Stimulated activated CD4-positive, alpha-beta T cell treated with anti-CD3 and anti-CD28 coated beads, Interleukin-1b, Interleukin-23, amount 100 ng/mL, for 48 hours (primary cell): ENCODE measurements around the gene PRKCA.

Experiments
- DNase-seq: peaks from one replicate; pipeline ENCODE4 v3.0.0-alpha.2; 2020

The PRKCA gene

DNA sequence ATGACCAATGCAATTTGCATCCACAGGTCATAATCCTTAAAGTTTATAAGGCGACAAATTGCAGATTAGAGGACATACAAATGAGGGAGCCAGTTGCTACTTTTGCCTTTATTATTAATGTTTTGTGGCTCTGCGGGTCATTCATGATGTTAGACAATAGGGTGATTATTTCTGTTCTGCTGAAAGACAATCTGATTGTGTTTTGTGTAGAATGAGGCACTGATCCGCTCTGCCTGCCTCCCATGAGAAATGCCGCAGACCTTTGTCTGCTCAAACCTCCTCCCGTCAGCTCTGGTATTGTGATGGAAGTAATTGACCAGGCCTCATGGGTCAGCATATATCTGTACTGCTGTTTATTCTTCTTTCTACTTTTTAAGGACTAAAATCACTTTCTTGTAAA lies 224.9 kb downstream of the PRKCA start:
- no peak for DNase-seq

DNA sequence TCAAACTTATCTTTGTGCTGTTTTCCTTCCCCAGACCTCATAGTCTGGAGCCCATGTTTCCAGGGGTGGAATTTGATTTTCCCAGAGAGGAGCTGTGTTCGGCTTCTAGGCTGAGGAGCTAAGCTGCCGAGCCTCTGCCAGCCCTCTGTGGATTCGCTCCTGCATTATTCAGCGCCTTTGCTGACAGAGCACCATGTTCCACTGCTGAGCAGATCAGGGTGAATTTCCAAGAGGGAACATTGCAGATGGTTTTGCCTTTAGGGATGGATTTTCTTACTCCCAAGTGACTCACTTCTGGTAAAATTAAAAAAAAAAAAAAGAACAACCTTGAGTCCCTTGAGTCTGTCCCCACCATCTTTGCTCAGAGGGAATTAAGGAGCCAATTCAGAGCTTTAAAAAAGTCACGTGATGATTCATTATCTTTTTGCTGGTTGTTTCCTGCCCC lies 229.5 kb downstream of the PRKCA start:
- no peak for DNase-seq

DNA sequence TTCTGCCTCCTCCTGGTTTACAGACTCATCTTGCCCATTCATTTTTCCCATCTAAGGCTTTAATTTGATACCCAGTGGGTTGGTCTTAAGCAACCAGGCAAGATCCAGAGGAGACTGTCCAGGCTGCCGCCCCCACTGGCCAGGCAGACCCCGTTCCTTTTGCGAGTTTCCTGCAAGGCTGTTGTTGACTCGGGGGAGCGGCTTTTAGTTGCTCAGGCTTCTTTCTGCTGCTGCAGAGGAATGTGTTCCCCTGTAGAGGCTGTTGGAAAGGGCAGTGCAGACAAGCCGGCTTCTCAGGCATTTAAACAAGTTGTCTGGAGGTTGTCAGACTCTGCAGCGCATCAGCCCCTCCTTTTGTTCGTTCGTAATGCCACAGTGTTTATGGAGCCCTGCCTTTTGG lies 231.2 kb downstream of the PRKCA start:
- no peak for DNase-seq

DNA sequence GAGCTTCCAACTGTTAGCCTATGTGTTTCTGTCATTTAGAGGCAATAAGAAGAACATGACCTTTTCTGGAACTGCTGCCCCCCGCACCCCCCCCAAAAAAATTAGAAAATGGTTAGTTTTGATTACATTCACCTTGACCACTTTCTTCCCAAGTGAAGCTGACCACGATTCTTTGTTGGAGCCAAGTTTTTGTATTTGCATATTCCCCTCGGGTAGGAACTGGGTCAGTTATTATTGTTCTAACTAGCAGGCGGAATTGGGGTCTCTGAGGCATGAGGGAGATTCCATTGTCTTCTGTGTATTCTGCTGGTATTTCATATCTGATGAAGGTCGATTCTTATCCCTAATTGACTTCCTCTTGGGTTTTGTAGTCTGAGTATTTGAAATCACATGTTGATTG lies 231.6 kb downstream of the PRKCA start:
- DNase-seq: no peak

DNA sequence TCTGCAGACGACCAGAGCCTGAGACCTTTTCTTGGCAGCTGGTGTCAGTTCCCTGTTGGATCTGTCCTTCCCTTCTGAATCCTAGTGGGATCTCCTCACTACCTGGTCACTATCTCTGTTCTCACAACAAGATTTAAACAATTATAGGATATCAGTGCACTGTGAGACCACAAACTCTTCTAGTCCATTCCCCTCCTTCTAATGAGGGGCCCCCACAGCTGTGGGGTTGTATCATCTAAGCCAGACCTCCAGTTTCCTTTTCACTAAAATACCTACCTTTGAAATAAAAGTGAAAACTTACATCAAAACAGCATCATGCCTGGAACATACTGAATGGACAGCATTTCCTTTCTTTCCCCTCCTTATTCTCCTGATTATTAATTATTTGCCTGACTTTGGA lies 233.2 kb downstream of the PRKCA start:
- no peak for DNase-seq

DNA sequence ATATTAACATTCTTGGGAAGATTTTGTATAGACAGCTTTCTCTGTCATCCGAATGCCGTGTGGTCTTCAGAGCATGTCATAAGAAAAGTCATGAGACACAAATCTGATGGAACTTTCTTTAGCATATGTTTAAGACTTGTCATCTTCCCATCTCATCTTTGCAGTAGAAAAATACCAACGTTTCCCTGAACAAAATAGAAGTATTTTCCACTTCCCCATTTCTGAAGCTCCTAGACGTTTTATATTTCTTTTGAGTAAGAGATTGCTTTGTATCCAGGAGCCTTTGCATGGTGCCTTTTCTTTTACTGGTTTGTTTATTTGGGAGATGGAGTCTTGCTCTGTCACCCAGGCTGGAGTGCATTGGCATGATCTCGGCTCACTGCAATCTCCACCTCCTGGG lies 235.1 kb downstream of the PRKCA start:
- no peak for DNase-seq

DNA sequence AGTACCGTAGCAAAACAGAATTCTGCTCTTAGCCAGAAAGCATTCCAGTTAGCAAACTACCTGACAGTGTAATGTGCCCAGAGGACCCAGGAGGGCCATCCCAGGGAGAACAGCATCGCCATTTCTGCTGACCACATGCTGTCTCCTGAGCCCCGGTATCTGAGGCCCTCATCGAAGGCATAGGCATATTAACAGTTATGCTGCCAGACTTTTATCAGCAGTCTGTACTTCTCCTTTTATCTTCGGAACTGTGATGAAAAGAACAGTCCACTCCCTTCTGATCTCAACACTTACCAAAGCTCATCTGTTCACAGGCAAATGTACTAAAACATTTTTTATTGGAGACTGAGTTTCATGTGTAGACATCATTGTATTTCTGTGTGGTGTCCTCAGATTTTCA lies 236.4 kb downstream of the PRKCA start:
- no peak for DNase-seq

DNA sequence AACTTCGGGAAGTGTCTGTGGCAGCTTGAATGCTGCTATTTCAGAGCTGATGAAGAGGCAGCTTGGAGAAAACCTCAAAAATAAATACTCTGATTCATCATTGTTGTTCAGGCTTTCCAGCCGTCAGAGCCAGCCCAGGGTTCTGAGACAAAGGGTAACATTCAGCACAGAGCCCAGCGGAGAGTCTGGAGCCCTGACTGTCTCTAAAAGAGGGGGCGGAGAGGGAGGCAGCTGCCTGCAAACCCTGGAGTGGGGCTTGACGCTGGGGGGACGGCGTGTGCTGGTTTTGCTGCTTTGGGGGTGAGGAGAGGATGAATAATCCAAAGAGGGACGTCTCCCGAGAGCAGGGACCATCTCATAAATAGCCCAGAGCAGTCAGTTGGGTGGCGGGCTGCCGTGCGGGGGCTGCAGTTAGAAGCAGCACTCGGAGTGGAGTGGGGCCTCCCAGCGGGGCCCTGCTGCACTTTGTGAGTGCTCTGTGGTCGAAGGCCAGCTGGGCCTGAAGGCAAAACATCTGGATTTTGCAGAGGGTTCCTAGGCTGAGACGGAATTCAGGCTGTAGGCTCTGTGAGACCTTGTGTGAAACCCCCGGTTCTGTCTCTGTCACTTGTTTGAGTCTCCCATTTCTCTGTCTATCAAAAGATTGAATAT lies 237.8 kb downstream of the PRKCA start:
- DNase-seq: no peak

DNA sequence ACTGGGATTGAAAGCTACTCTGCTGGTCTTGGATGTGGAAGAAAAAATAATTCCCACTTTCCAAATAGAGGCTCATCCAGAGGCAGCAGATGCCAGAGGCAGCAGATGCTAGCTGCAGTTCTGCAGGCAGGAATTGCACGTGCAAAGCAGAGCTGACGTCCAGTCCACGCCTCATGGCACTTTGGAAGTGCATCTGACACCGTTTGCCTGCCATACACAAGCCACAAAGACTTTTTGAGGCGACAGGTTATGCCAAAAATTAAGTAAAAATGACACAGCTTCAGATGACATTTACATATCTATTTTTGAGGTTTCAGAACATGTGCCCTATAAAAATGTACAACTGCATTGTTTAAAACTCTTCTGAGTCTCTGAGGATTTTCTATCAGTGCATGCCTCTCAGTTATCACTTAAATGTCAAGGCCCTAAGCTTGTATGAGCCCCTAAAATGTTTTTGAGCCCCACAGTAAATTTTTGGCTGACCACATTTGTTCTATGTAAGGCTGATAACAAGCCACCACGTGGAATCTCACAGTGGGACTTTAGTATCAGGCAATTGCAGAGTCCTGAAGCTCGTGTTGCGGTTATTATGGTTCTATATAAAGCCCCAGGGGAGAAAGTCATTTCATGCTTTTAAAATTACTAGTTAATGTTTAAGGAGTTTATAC lies 239.2 kb downstream of the PRKCA start:
- DNase-seq: no peak

DNA sequence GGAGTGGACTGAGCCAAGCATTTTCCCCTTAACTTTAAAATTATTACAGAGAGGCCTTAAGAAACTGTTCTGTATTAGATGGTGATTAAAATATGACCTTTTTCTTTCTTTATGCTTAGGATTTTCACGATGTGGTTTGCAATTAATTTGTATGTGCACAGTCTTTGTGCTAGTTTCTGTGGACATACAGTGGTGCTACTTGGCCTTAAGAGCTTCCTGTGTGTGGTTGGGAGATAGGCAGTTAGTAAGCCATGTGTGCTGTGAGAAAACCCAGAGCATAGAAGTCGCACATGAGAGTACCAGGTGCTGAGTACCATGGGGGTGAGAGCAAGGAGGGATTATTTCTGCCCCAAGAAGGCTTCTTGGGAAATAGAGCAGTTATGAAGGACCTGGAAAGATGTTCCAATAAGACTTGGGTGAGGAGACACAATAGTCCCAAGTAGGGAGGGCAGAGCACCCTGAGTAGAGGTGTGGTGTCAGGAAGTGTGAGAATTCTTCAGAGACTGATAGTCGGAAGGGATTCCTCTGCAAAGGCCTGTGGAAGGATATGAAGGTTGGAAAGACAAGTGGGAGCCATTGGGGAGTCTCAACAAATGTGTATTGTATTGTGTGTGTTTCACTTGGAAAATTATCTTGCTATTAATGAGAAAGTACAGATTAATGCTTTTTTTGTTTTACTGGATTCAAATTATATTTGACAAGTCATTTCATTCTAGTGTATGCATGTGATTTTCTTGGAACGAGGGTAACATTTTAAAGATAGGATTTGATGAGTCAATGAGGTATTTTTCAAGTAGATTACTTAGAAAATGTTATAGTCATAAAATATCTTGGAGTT lies 239.9 kb downstream of the PRKCA start:
- DNase-seq: no peak

DNA sequence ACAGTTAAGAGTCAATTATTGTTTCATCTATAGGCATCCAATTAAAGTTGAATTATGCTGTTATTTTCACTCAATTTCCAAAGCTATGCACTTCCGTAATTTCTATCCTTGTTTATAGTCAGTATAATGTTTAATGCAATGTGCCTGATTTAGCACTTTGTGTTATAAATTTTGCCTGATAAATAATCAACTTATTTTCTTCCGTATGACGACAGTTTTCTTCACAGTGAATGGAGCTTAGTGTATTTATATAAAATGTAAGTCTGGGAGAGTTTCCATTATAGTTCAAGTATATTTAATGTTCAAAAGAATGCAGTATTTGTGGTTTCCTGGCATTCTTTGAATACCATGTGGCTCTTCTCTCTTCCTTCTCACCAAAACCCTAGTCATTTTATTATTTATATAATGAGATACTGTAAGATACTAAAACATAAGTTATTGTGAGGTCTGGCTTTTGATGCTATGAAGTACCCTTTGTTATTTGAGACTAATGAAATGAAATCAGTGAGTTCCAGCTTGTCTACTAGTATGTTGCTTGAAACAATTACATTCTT lies 240.6 kb downstream of the PRKCA start:
- DNase-seq: no peak

DNA sequence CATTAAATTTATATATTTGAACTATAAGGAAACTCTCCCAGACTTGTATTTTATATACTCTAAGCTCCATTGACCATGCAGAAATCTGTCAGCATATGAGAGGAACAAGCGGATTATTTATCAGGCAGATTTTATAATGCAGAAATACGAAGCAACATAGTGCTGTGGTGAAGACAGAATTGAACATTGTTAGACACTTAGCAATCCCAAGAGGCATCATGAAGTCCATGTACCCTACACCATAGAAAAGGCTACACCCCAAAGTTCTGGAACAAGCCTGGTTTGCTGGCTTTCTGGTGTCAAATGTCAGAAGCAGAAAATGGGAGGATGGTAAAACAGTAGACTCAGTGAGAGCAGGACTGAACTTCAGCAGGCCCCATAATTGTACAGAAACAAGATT lies 241.1 kb downstream of the PRKCA start:
- no peak for DNase-seq

DNA sequence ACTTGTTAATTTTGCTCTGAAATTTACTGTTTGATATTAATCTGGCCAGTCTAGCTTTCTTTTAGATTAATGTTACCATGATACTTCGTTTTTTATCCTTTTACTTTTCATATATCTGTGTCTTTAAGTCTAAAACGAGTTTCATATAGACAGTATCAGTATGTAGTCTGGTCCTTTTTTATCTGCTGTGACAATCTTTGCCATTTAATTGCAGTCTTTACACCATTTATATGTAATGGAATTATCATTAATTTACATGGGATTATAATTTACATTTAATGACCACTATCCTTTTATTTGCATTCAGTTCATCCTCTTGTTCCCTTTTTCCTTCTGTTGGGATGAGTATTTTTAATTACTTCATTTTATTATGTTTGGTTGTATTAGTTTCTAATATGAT lies 243.5 kb downstream of the PRKCA start:
- no peak for DNase-seq

DNA sequence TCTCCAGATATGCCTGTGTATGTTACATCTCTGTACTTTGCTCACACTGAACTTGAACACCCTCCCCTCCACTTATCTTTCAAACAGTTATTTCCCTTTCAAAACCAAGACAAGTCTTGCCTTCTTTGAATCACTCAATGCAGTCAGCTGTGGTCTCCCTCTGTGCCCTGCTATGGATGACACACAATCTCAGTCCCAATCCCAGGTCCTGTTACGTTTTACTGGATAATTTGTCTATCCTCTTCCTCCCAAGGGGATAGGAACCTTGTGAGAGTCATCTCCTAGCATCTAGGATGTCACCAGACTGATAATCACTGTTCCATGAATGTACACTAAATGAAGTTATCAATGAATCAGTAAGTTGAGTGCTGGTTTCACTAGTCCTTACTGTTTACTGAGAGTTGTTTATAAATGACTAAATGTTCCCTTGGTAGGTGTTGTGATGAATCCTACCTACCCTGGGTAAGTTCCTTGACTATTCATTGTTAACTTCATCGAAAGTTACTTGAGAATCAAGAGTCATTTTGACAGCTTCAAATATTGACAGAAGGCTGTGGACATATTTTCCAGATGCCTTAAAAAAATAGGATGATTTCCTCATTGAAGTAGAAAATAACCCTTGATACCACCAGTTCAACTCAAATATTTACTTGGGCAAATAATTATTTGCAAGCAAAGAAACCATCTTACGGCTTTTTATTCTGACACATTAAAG lies 244.9 kb downstream of the PRKCA start:
- DNase-seq: no peak

DNA sequence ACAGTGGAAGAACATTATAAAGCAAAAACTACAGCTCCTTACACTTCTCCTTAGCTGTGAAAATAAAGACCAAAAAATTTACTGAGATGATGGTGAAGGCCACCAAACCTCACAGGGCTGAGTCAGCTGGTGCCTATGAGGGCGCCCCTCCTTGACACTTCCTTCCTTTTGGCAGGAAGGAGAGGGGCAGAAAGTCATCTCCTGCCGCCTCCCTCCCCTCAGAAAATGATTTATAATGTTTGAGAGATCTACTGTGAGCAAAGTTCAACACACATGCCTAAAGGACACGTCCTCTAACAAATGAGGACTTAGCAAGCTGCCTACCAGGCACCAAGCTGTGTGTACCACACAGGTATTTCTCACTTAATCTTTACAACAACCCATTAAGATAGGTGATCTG lies 245.7 kb downstream of the PRKCA start:
- DNase-seq: peak; percentile 54

DNA sequence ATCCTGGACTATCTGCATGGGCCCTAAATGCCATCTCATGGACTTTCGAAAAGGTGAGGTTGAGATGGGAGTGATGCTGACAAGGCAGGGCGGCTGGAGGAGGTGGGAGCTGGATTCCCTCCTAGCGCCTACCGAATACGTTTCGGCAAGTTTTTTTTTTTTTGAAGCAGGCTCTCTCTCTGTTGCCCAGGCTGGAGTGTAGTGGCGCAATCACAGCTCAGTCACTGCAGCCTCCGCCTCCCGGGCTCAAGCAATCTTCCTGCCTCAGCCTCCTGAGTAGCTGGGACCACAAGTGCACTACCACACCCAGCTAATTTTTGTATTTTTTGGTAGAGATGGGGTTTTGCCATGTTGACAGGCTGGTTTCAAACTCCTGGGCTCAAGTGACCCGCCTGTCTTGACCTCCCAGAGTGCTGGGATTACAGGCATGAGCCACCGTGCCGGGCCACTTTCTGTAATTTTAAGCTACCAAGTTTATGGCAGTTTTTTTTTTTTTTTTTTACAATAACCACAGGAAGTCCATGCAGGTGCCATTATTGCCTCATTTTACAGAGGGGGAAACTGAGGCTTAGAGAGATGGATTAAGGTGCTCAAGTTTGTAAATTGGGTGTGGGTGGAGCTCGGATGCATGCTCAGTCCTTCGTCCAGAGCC lies 246.4 kb downstream of the PRKCA start:
- DNase-seq: no peak

DNA sequence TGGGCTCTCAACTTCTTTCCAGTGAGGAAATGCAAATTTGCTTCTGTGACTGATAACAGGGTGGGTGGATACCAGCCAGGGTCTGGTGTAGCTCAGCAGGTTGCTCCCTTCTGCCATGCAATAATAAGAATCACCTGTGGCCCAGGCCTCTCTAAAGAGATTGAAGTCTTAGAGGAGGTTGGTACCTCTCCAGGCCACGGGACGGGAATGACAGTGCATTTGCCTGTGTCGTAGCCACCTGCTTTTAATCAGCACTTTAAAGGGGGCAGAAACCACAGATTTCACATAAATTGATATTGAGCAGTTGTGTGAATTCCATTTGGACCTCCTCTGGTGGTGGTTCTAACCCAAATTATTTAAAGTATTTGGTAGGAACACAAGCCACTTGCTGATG lies 246.9 kb downstream of the PRKCA start:
- no peak for DNase-seq

DNA sequence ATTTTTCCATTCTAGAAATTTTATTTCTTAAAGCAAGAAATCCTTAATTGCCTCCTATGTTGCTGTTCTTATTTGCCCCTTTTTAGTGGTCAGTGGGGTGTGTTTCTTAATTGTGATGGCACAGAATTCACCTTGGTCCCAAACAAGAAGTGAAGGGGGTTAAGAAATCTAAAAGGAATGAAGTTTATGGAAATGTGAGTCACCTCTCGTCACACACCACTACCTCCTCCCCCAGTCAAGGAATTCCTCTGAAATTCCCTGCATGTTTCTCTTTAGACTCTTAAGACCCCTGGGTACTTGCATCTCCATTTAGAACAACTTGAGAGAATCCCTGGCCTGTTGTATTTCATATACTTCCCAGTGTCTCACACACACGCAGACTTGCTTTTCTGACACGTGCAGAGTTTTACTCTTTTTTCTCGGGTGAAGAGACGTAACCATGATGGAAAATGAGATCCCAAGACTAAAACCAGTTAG lies 247.4 kb downstream of the PRKCA start:
- no peak for DNase-seq

DNA sequence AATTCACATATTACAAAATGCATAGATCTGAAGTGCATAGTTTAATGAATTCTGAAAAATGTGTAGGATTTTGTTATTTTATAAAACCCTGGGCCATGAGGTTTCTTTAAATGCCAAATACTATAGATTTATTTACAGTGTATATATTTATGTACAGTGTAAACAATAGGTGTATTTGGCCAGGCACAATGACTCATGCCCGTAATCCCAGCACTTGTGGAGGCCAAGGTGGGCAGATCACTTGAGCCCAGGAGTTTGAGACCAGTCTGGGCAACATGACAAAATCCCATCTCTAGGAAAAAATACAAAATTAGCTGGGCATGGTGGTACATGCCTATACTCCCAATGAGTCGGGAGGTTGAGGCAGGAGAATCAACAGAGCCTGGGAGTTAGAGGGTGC lies 249.4 kb downstream of the PRKCA start:
- DNase-seq: no peak

DNA sequence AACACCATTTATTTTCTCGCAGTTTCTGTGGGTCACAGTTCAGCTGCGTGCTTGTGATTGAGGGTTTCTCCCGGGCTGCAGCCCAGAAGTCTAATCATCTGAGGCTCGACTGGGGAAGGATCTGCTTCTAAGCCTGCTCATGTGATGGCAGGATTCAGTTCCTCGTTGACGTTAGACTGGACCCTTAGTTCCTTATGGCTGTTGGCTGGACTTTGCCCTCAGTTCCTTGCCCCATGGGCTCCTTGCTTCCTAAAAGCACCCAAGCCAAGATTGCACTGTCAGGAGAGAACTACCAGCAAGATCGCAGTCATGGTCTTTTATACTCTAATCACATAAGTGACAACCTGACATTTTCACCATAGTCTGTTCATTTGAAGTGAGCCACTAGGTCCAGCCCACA lies 250.0 kb downstream of the PRKCA start:
- no peak for DNase-seq

DNA sequence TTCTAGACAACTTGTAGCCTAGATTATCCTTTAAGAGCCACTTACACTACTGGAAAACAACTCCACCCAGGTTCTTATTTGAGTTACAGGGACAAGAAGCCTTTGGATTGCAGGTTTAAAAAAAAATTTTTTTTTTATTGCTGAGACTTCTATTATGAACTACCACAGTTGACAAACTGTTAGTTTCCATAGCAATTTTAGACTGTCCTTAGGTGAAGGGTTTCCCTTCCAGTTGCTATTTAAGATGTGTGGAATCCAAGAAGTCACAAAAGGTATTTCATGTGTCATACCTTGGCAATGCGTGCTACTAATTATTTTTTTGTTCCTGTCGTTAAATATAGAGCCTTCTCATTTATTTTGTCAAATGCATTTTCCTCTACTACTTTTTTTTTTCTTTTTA lies 253.2 kb downstream of the PRKCA start:
- DNase-seq: no peak

DNA sequence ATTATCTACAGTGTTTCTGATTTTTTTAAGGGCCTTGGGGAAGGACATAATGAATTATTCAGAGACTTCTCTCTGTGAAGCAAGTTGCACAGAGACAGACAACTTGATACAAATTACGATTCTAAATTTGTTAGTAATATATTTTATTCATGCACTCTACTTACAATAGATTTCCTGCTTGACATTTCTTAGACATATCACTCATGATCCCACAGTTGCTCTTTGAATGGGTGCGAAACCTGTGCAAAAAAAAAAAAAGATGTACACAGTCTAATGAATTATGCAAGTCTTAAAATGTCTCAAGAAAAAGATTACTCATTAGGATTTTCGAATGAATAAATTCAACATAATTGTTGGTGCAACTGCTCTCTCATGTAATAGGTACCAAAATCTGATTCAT lies 254.8 kb downstream of the PRKCA start:
- no peak for DNase-seq

DNA sequence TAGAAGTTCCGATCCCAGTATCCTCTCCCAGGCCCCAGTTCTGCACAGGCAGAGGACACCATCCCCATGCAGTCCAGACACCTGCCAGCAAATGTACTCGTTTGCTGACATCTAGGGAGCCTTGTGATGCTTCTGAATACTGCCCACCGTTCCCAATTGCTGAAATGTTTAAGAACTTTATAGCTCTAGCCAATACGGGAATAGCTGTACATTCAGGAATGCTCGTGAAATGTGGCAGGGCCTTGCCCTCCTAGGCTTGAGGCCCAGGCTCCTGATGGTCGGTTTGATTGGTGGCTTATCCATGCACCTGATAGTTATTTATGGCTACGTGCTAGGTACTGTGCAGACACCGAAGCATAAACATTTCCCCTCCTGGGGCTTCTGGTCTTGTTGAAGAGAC lies 255.5 kb downstream of the PRKCA start:
- DNase-seq: no peak
